ENCODE results near the gene PPP4R1.

PPP4R1 gene

DNA sequence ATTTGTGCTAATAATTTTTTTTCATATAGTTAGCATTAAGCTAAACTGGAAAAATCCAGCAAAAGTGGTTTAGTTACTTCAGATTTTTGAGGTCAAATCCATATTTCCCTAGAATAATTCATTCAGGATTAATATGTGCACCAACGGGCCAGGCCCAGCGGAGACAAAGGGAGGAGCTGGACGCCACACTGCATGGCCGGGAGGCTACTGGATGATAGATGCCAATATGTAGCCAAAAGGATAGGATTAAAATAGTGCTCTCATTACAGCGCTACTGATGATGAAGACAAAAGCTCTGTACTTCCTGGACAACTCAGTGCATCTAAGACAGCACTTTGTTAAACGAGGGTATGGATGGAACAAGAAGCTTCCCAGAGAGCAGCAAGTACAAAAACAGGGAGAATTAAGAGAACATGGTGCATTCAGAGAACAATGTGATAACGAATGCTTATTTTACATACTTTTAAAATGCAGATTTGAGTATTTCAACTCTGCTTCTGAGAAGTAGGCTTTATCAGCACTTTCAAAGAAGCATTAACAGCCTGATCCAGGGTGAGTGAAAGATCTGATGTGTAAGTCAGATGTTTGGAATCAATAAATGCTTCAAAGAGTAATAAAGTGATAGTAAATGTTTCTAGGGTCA is 39.8 kb downstream of the PPP4R1 start:
- H2BK120ac ChIP-seq (ENCODE audit: low read depth, low read length), result no peak overlapping the region
- H3K4me3 ChIP-seq (ENCODE audit: low read length in 2 of 2), result no peak overlapping the region
- H3K23ac ChIP-seq (ENCODE audit: low read depth, low read length, poor library complexity), result no peak overlapping the region
- H3K18ac ChIP-seq (ENCODE audit: low read length), result no peak overlapping the region
- no peaks in the 10 kb centered on the region for H3K4me1 ChIP-seq (ENCODE audit: control insufficient read depth in 2 of 2, insufficient read depth in 1 of 2, low read depth in 1 of 2, low read length in 2 of 2)
- DNase-seq (ENCODE audit: low spot score), result no peak
- H3K9me3 ChIP-seq (replicated peaks in 1 of 2; ENCODE audit: control insufficient read depth in 2 of 2, insufficient read depth in 1 of 2, low read depth in 1 of 2, low read length in 2 of 2), result no peaks in the 10 kb centered on the region
- H2BK12ac ChIP-seq (ENCODE audit: low read length), result no peak overlapping the region
- no peaks in the 10 kb centered on the region for H3K27me3 ChIP-seq (ENCODE audit: control insufficient read depth in 3 of 3, insufficient read depth in 3 of 3, low read depth in 1 of 3, low read length in 3 of 3)
- H2AK5ac ChIP-seq (ENCODE audit: low read depth, low read length), result no peak overlapping the region
- no peaks in the 10 kb centered on the region for H3K79me1 ChIP-seq (ENCODE audit: low read depth, low read length)
- WGBS, 2 donors (ENCODE audit: extremely low coverage in 2 of 2, insufficient read length in 2 of 2, insufficient replicate concordance in 1 of 2), result no CpG with 5 or more reads among the region's 7 CpGs
- no peak overlapping the region for H3K4ac ChIP-seq (ENCODE audit: low read length)
- H3K4me2 ChIP-seq (ENCODE audit: insufficient read depth, low read length, poor library complexity, severe bottlenecking), result no peak overlapping the region
- no peak overlapping the region for H2BK15ac ChIP-seq (ENCODE audit: low read length)
- no peak overlapping the region for H3K27ac ChIP-seq (replicated peaks; ENCODE audit: low read length)
- no peak overlapping the region for H3K9ac ChIP-seq (ENCODE audit: low read depth, low read length, poor library complexity)
- no peak overlapping the region for H4K91ac ChIP-seq (ENCODE audit: low read depth, low read length, poor library complexity)
- H3K14ac ChIP-seq (ENCODE audit: low read length), result no peak overlapping the region
- no peak overlapping the region for H4K8ac ChIP-seq (ENCODE audit: low read depth, low read length)
- H2AFZ ChIP-seq (ENCODE audit: low read length), result no peak overlapping the region
- H2BK5ac ChIP-seq (ENCODE audit: low read length), result no peak overlapping the region
- peaks cover 9 to 99% of the 10 kb centered on the region in 2 donors for H3K36me3 ChIP-seq (replicated peaks in 1 of 2; ENCODE audit: control insufficient read depth in 2 of 2, insufficient read depth in 2 of 2, low read length in 2 of 2)

DNA sequence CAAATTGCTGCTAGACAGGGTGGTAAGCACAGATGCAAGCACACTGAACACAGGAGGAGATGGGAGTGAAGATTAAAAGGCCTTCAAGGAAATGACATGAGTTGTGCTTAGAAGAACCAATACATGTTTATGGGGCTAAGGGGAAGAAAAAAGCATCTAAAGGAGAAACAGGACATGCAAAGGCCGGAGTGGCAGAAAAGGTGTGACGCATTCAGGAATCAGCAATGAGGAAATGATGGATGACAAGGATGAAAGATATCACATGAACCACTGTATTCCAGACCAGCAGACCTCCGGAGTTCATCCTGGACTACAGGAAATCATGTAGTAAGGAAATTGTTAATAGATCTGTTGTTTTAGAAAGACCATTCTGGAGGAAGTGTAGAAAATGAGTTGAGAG is 42.8 kb downstream of the PPP4R1 start:
- Histone ChIP-seq H2BK12ac (ENCODE audit: low read length) (no peak overlapping the region), H3K18ac (ENCODE audit: low read length) (no peak overlapping the region), H4K91ac (ENCODE audit: low read depth, low read length, poor library complexity) (no peak overlapping the region), H3K23ac (ENCODE audit: low read depth, low read length, poor library complexity) (no peak overlapping the region), H2BK15ac (ENCODE audit: low read length) (no peak overlapping the region), H3K27ac (replicated peaks; ENCODE audit: low read length) (no peak overlapping the region), H3K9ac (ENCODE audit: low read depth, low read length, poor library complexity) (no peak overlapping the region), H3K4me2 (ENCODE audit: insufficient read depth, low read length, poor library complexity, severe bottlenecking) (no peak overlapping the region), H3K27me3 (ENCODE audit: control insufficient read depth in 3 of 3, insufficient read depth in 3 of 3, low read depth in 1 of 3, low read length in 3 of 3) (no peaks in the 10 kb centered on the region), H4K8ac (ENCODE audit: low read depth, low read length) (no peak overlapping the region), H3K9me3 (replicated peaks in 1 of 2; ENCODE audit: control insufficient read depth in 2 of 2, insufficient read depth in 1 of 2, low read depth in 1 of 2, low read length in 2 of 2) (no peaks in the 10 kb centered on the region), H3K4ac (ENCODE audit: low read length) (no peak overlapping the region), H3K36me3 (replicated peaks in 1 of 2; ENCODE audit: control insufficient read depth in 2 of 2, insufficient read depth in 2 of 2, low read length in 2 of 2) (peaks cover 12 to 99% of the 10 kb centered on the region in 2 donors), H3K4me1 (ENCODE audit: control insufficient read depth in 2 of 2, insufficient read depth in 1 of 2, low read depth in 1 of 2, low read length in 2 of 2) (no peaks in the 10 kb centered on the region), H3K4me3 (ENCODE audit: low read length in 2 of 2) (no peak overlapping the region), H3K14ac (ENCODE audit: low read length) (no peak overlapping the region), H2BK120ac (ENCODE audit: low read depth, low read length) (no peak overlapping the region), H2AFZ (ENCODE audit: low read length) (no peak overlapping the region), H3K79me1 (ENCODE audit: low read depth, low read length) (no peaks in the 10 kb centered on the region), H2BK5ac (ENCODE audit: low read length) (no peak overlapping the region), H2AK5ac (ENCODE audit: low read depth, low read length) (no peak overlapping the region)
- WGBS, 2 donors (ENCODE audit: extremely low coverage in 2 of 2, insufficient read length in 2 of 2, insufficient replicate concordance in 1 of 2), result no CpG with 5 or more reads among the region's 3 CpGs
- DNase-seq (ENCODE audit: low spot score), result no peak

DNA sequence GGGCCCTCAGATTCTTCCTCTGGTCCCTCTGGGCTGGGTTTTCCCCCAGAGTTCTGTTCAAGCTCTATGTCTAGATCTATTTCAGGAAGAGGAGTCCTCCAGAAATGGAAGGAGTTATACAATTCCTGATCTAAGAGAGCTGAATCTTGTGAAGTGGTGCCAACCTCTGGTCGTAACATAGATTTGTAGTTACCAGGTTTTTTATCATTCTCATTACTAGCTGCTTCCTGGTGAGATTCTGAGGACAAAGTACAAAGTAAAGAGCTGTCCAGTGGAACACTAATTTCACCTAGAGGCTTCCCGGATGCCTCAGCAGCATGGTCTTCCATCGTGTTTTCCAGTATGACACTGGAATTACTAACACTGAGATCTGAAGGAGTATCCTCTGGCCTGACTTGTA is 44.1 kb downstream of the PPP4R1 start:
- H3K36me3 ChIP-seq (replicated peaks in 1 of 2; ENCODE audit: control insufficient read depth in 2 of 2, insufficient read depth in 2 of 2, low read length in 2 of 2), result peaks cover 12 to 100% of the 10 kb centered on the region in 2 donors
- no peak overlapping the region for H2BK12ac ChIP-seq (ENCODE audit: low read length)
- no peak overlapping the region for H2AFZ ChIP-seq (ENCODE audit: low read length)
- H3K27me3 ChIP-seq (ENCODE audit: control insufficient read depth in 3 of 3, insufficient read depth in 3 of 3, low read depth in 1 of 3, low read length in 3 of 3), result no peaks in the 10 kb centered on the region
- WGBS, 2 donors (ENCODE audit: extremely low coverage in 2 of 2, insufficient read length in 2 of 2, insufficient replicate concordance in 1 of 2), result no CpG with 5 or more reads among the region's 3 CpGs
- no peak overlapping the region for H3K14ac ChIP-seq (ENCODE audit: low read length)
- H3K18ac ChIP-seq (ENCODE audit: low read length), result no peak overlapping the region
- H2AK5ac ChIP-seq (ENCODE audit: low read depth, low read length), result no peak overlapping the region
- no peaks in the 10 kb centered on the region for H3K9me3 ChIP-seq (replicated peaks in 1 of 2; ENCODE audit: control insufficient read depth in 2 of 2, insufficient read depth in 1 of 2, low read depth in 1 of 2, low read length in 2 of 2)
- H3K4me2 ChIP-seq (ENCODE audit: insufficient read depth, low read length, poor library complexity, severe bottlenecking), result no peak overlapping the region
- H3K4me1 ChIP-seq (ENCODE audit: control insufficient read depth in 2 of 2, insufficient read depth in 1 of 2, low read depth in 1 of 2, low read length in 2 of 2), result no peaks in the 10 kb centered on the region
- no peak overlapping the region for H4K91ac ChIP-seq (ENCODE audit: low read depth, low read length, poor library complexity)
- H3K23ac ChIP-seq (ENCODE audit: low read depth, low read length, poor library complexity), result no peak overlapping the region
- H2BK120ac ChIP-seq (ENCODE audit: low read depth, low read length), result no peak overlapping the region
- DNase-seq (ENCODE audit: low spot score), result no peak
- no peak overlapping the region for H3K27ac ChIP-seq (replicated peaks; ENCODE audit: low read length)
- no peak overlapping the region for H3K9ac ChIP-seq (ENCODE audit: low read depth, low read length, poor library complexity)
- H3K4me3 ChIP-seq (ENCODE audit: low read length in 2 of 2), result no peak overlapping the region
- no peak overlapping the region for H2BK15ac ChIP-seq (ENCODE audit: low read length)
- H3K79me1 ChIP-seq (ENCODE audit: low read depth, low read length), result no peaks in the 10 kb centered on the region
- H4K8ac ChIP-seq (ENCODE audit: low read depth, low read length), result no peak overlapping the region
- H2BK5ac ChIP-seq (ENCODE audit: low read length), result no peak overlapping the region
- no peak overlapping the region for H3K4ac ChIP-seq (ENCODE audit: low read length)

DNA sequence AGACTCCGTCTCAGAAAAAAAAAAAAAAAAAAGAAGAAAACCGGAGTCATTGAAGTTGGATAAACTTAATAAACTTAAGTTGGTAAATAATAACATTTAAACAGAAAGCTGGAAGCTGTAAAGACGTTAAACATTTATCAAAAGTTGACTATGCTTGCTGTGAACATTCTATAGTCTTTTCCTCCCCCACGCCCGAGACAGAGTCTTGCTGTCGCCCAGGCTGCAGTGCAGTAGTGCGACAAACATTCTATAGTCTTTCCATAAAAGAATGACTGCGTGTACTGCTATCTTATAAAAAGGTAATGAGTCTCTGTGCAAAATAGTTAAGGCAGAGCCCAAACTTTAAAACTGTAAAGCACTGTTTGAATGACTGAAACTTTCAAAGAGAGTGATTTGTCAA is 45.2 kb downstream of the PPP4R1 start:
- H2AFZ ChIP-seq (ENCODE audit: low read length), result no peak overlapping the region
- H3K4me2 ChIP-seq (ENCODE audit: insufficient read depth, low read length, poor library complexity, severe bottlenecking), result no peak overlapping the region
- H3K4me1 ChIP-seq (ENCODE audit: control insufficient read depth in 2 of 2, insufficient read depth in 1 of 2, low read depth in 1 of 2, low read length in 2 of 2), result no peaks in the 10 kb centered on the region
- no peak overlapping the region for H2BK12ac ChIP-seq (ENCODE audit: low read length)
- no peak overlapping the region for H2BK5ac ChIP-seq (ENCODE audit: low read length)
- H3K27ac ChIP-seq (replicated peaks; ENCODE audit: low read length), result no peak overlapping the region
- peaks cover 10 to 100% of the 10 kb centered on the region in 2 donors for H3K36me3 ChIP-seq (replicated peaks in 1 of 2; ENCODE audit: control insufficient read depth in 2 of 2, insufficient read depth in 2 of 2, low read length in 2 of 2)
- H3K23ac ChIP-seq (ENCODE audit: low read depth, low read length, poor library complexity), result no peak overlapping the region
- no CpG with 5 or more reads among the region's 8 CpGs for WGBS, 2 donors (ENCODE audit: extremely low coverage in 2 of 2, insufficient read length in 2 of 2, insufficient replicate concordance in 1 of 2)
- no peak overlapping the region for H2AK5ac ChIP-seq (ENCODE audit: low read depth, low read length)
- DNase-seq (ENCODE audit: low spot score), result no peak
- H4K8ac ChIP-seq (ENCODE audit: low read depth, low read length), result no peak overlapping the region
- no peak overlapping the region for H3K18ac ChIP-seq (ENCODE audit: low read length)
- H3K4ac ChIP-seq (ENCODE audit: low read length), result no peak overlapping the region
- no peak overlapping the region for H3K9ac ChIP-seq (ENCODE audit: low read depth, low read length, poor library complexity)
- H3K9me3 ChIP-seq (replicated peaks in 1 of 2; ENCODE audit: control insufficient read depth in 2 of 2, insufficient read depth in 1 of 2, low read depth in 1 of 2, low read length in 2 of 2), result no peaks in the 10 kb centered on the region
- H3K14ac ChIP-seq (ENCODE audit: low read length), result no peak overlapping the region
- no peak overlapping the region for H4K91ac ChIP-seq (ENCODE audit: low read depth, low read length, poor library complexity)
- no peak overlapping the region for H2BK15ac ChIP-seq (ENCODE audit: low read length)
- H3K79me1 ChIP-seq (ENCODE audit: low read depth, low read length), result no peaks in the 10 kb centered on the region
- no peak overlapping the region for H2BK120ac ChIP-seq (ENCODE audit: low read depth, low read length)
- H3K27me3 ChIP-seq (ENCODE audit: control insufficient read depth in 3 of 3, insufficient read depth in 3 of 3, low read depth in 1 of 3, low read length in 3 of 3), result no peaks in the 10 kb centered on the region
- H3K4me3 ChIP-seq (ENCODE audit: low read length in 2 of 2), result no peak overlapping the region

Data from neuronal stem cell (in vitro differentiated cells).